ENCODE results near the gene SLC26A9. TPM values are rescaled to one million over a fixed set of nuclear protein-coding genes. Genes with fewer than 3 reads are reported as not detected.

The SLC26A9 gene
- total and polyA plus RNA-seq, 2 experiments from 2014 or later = not detected

DNA sequence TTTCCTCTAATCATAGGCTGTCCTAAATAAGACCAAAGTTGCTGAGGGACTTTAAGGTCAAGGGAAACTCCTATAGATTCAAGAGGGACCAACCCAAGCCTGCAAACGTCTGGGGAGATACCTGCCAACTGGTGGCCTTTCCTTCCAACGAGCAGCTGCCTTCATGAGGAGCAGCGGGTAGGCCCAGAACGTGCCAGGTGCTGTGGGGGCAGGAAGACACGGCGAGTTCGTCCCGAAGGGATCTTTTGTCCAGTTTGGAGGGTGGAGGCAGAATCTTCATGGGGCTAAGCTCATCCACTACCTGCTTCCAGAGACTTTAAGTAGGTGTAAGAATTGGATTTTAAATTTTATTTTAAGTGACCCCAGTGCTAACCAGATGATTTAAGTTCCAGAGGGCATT, 26.0 kb upstream of the SLC26A9 start:
- peaks cover 3% of the 10 kb centered on the region for H3F3A ChIP-seq (ENCODE audit: insufficient read depth)
- no peak for DNase-seq
- no peak overlapping the region for H3K4me2 ChIP-seq (ENCODE audit: unreplicated experiment)
- H3K79me2 ChIP-seq (ENCODE audit: insufficient read depth) = no peaks in the 10 kb centered on the region
- H3K27ac ChIP-seq = no peak overlapping the region
- H3K9me2 ChIP-seq (ENCODE audit: insufficient read depth) = no peaks in the 10 kb centered on the region
- H3K4me3 ChIP-seq = no peak overlapping the region
- H3K4me1 ChIP-seq (ENCODE audit: insufficient read depth) = peaks cover 10% of the 10 kb centered on the region
- no peaks in the 10 kb centered on the region for H3K27me3 ChIP-seq (replicated peaks; ENCODE audit: insufficient read depth)
- no peak overlapping the region for H3K9ac ChIP-seq
- in situ Hi-C loops (cut with MboI) = loop anchor here (5.0 kb wide), 1 partner anchor 47 kb away; no protein-coding TSS in a partner anchor
- H3K9me3 ChIP-seq (ENCODE audit: low read depth) = no peaks in the 10 kb centered on the region
- WGBS, 2 experiments (ENCODE audit: low coverage in 1 of 2, low lambda C conversion rate in 2 of 2, missing lambda C conversion rate in 2 of 2) = 87 to 88% methylated on average over 8 of the region's 8 CpGs
- TF ChIP-seq EZH2phosphoT487 (IDR thresholded peaks at IDR 0.05; ENCODE audit: insufficient read depth, low read depth) (no peak), EZH2 (IDR thresholded peaks at IDR 0.05; ENCODE audit: insufficient read depth, poor library complexity, severe bottlenecking) (no peak)
- no peaks in the 10 kb centered on the region for H4K20me1 ChIP-seq (ENCODE audit: insufficient read depth)
- H2AFZ ChIP-seq = no peak overlapping the region
- H3K36me3 ChIP-seq (ENCODE audit: low read depth) = no peaks in the 10 kb centered on the region

DNA sequence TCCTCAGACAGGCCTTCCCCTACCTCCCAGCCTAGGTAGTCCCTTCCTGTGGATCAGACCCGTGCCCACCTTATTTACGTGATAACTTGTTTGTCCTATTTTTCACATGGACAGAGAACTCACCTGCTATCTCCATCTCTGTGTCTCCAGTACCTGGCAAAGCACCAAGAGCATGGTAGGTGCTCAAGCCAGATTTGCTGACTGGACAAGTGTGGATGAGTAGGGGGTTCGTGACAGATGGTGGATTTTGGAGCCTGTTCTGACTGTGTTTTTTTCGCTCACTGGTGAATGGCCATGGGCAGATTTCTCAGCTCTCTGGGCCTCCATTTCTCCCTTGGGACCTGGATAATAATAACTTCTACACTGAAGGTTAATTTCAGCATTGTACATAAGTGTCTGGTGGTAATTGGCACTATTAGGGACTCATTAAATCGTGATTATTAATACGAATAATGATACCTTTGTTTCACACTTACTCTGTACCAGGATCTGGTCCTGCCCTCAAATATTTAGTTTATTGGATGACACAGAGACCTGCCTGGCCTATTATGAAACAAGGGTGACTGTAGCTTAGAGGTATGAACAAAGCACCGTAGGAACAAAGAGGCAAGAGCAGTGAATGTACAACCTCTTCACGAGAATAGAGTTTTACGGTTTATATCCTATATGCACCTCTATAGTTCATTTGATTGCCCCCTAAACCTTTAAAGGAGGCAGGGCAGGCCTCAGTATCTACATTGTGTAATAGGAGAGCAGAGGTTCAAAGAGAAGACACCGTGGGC, 24.5 kb upstream of the SLC26A9 start:
- TF ChIP-seq EZH2 (IDR thresholded peaks at IDR 0.05; ENCODE audit: insufficient read depth, poor library complexity, severe bottlenecking) (no peak), EZH2phosphoT487 (IDR thresholded peaks at IDR 0.05; ENCODE audit: insufficient read depth, low read depth) (no peak)
- Histone ChIP-seq H2AFZ (no peak overlapping the region), H4K20me1 (ENCODE audit: insufficient read depth) (no peaks in the 10 kb centered on the region), H3K4me1 (ENCODE audit: insufficient read depth) (peaks cover 20% of the 10 kb centered on the region), H3K9me2 (ENCODE audit: insufficient read depth) (no peaks in the 10 kb centered on the region), H3K27ac (no peak overlapping the region), H3K9me3 (ENCODE audit: low read depth) (no peaks in the 10 kb centered on the region), H3K4me2 (ENCODE audit: unreplicated experiment) (no peak overlapping the region), H3K36me3 (ENCODE audit: low read depth) (no peaks in the 10 kb centered on the region), H3K27me3 (replicated peaks; ENCODE audit: insufficient read depth) (no peaks in the 10 kb centered on the region), H3F3A (ENCODE audit: insufficient read depth) (peaks cover 11% of the 10 kb centered on the region), H3K9ac (no peak overlapping the region), H3K79me2 (ENCODE audit: insufficient read depth) (no peaks in the 10 kb centered on the region), H3K4me3 (no peak overlapping the region)
- in situ Hi-C loops (cut with MboI) = loop anchor here (5.0 kb wide), 1 partner anchor 45 kb away; no protein-coding TSS in a partner anchor
- DNase-seq = peak; percentile 66
- 72 to 74% methylated on average over 10 of the region's 10 CpGs for WGBS, 2 experiments (ENCODE audit: low coverage in 1 of 2, low lambda C conversion rate in 2 of 2, missing lambda C conversion rate in 2 of 2)

DNA sequence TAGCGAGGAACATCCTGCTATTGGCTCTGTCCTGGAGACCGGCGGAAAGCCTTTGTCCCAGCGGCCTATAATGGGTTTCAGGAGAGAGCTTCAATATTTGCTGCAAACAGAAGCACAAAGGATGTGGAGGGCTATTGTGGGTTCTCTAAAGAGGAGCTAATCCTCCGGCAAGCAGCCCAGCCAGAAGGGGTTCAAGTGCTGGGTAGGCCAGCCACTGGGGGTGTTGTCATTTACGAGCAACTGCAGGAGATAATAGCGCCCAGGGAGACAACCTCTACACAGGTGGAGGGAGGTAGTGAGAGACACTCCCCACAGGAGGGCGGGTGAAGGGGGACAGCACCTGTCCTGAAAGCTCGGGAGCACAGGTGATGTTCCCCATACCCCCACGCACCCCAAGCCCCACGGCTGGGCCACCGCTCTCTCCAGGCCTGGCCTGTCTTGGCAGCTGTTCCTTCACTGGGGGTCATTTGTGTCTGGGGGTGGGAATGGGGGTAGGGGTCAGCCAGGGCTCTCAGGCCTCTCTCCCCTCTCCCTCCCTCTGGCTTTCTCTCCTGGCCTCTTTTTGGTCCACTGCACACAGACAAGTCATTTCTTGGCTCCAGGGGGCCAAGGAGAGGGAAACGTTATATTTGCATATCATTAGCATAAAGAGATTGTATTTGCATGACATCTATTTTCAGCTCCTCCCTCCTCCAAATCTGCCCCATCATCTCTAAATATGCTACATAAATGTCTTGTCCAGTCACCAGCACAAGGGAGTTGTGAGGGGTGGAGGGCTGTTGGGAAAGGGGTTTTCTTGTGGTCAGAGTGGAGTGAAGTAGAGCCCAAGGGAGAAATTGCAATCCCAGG, 22.0 kb upstream of the SLC26A9 start:
- no peak overlapping the region for H3K27ac ChIP-seq
- no peak overlapping the region for H3K4me3 ChIP-seq
- no peaks in the 10 kb centered on the region for H3K9me3 ChIP-seq (ENCODE audit: low read depth)
- H3K9ac ChIP-seq = no peak overlapping the region
- in situ Hi-C loops (cut with MboI) = loop anchor here (5.0 kb wide), 1 partner anchor 43 kb away; no protein-coding TSS in a partner anchor
- no peak for TF ChIP-seq EZH2 (IDR thresholded peaks at IDR 0.05; ENCODE audit: insufficient read depth, poor library complexity, severe bottlenecking)
- TF ChIP-seq EZH2phosphoT487 (IDR thresholded peaks at IDR 0.05; ENCODE audit: insufficient read depth, low read depth) = no peak
- no peak overlapping the region for H3K4me2 ChIP-seq (ENCODE audit: unreplicated experiment)
- H3F3A ChIP-seq (ENCODE audit: insufficient read depth) = peaks cover 18% of the 10 kb centered on the region
- H3K9me2 ChIP-seq (ENCODE audit: insufficient read depth) = no peaks in the 10 kb centered on the region
- no peak for DNase-seq
- no peaks in the 10 kb centered on the region for H4K20me1 ChIP-seq (ENCODE audit: insufficient read depth)
- 79 to 83% methylated on average over 12 to 13 of the region's 13 CpGs for WGBS, 2 experiments (ENCODE audit: low coverage in 1 of 2, low lambda C conversion rate in 2 of 2, missing lambda C conversion rate in 2 of 2)
- H3K27me3 ChIP-seq (replicated peaks; ENCODE audit: insufficient read depth) = no peaks in the 10 kb centered on the region
- H3K36me3 ChIP-seq (ENCODE audit: low read depth) = no peaks in the 10 kb centered on the region
- no peak overlapping the region for H2AFZ ChIP-seq
- peaks cover 27% of the 10 kb centered on the region for H3K4me1 ChIP-seq (ENCODE audit: insufficient read depth)
- H3K79me2 ChIP-seq (ENCODE audit: insufficient read depth) = no peaks in the 10 kb centered on the region

DNA sequence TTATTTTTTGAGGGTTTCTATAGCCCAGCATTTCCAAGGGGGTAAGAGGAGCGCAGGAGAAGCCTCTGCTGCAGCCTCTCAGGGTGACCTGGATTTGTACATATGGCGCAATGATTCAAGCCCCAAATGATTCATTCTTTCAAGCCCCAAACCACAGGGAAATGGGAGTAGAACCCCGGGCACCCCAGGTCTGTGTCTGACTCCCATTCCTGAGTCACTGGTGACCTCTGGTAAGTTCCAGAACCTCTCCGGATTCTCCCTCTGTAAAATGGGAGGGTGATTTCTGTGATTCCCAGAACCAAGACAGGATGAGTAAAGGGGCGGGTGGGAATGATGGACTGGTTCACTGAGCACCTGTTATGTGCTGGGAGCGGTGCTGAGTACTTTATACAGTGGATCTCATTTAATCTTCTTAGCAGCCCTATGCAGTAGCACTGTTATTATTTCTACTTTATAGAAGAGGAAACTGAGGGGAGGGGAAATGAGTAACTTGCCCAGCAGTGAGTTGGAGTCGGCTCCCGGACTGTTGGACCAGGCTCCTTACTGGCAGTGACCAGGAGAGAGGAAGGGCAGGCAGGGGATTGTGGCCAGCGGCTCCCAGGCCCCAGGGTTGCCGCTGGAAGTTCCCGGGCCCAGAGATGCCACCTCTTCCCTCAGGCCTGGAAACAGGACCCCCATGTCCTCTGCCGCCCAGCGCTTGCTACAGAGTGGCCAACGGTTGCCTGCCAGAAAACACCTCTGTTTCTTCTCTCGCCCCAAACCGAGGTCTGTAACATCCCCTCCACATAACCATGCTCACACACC, 20.3 kb upstream of the SLC26A9 start:
- H3K27me3 ChIP-seq (replicated peaks; ENCODE audit: insufficient read depth) = no peaks in the 10 kb centered on the region

More for the DNA sequence above, 20.3 kb upstream of the SLC26A9 start:
- no peak overlapping the region for H3K9ac ChIP-seq
- H3K4me2 ChIP-seq (ENCODE audit: unreplicated experiment) = peak overlapping the region; percentile 2
- no peaks in the 10 kb centered on the region for H3K9me2 ChIP-seq (ENCODE audit: insufficient read depth)
- peak; percentile 95 for DNase-seq
- TF ChIP-seq EZH2 (IDR thresholded peaks at IDR 0.05; ENCODE audit: insufficient read depth, poor library complexity, severe bottlenecking) = no peak
- no peak for TF ChIP-seq EZH2phosphoT487 (IDR thresholded peaks at IDR 0.05; ENCODE audit: insufficient read depth, low read depth)
- H3K79me2 ChIP-seq (ENCODE audit: insufficient read depth) = no peaks in the 10 kb centered on the region
- H2AFZ ChIP-seq = no peak overlapping the region
- peaks cover 26% of the 10 kb centered on the region for H3K4me1 ChIP-seq (ENCODE audit: insufficient read depth)
- no peaks in the 10 kb centered on the region for H3K36me3 ChIP-seq (ENCODE audit: low read depth)
- H3F3A ChIP-seq (ENCODE audit: insufficient read depth) = peaks cover 18% of the 10 kb centered on the region
- in situ Hi-C loops (cut with MboI) = no loop called here
- H4K20me1 ChIP-seq (ENCODE audit: insufficient read depth) = no peaks in the 10 kb centered on the region
- H3K9me3 ChIP-seq (ENCODE audit: low read depth) = no peaks in the 10 kb centered on the region
- WGBS, 2 experiments (ENCODE audit: low coverage in 1 of 2, low lambda C conversion rate in 2 of 2, missing lambda C conversion rate in 2 of 2) = 50 to 56% methylated on average over 15 to 16 of the region's 16 CpGs
- no peak overlapping the region for H3K4me3 ChIP-seq
- peak overlapping the region; percentile 36 for H3K27ac ChIP-seq
